Activated CD4-positive, alpha-beta T cell treated with anti-CD3 and anti-CD28 coated beads, Interleukin-2, amount 50 U/mL, for 16 hours (primary cell): ENCODE data around the gene DHODH.
"Not testable (repeated sequence)": the region's sequence is repeated elsewhere in the genome, so short reads cannot be mapped to it uniquely, and the experiment has no call there.

Experiments used
- DNase-seq: peaks from one replicate; pipeline ENCODE4 v3.0.0-alpha.2; 2020

DHODH gene

DNA sequence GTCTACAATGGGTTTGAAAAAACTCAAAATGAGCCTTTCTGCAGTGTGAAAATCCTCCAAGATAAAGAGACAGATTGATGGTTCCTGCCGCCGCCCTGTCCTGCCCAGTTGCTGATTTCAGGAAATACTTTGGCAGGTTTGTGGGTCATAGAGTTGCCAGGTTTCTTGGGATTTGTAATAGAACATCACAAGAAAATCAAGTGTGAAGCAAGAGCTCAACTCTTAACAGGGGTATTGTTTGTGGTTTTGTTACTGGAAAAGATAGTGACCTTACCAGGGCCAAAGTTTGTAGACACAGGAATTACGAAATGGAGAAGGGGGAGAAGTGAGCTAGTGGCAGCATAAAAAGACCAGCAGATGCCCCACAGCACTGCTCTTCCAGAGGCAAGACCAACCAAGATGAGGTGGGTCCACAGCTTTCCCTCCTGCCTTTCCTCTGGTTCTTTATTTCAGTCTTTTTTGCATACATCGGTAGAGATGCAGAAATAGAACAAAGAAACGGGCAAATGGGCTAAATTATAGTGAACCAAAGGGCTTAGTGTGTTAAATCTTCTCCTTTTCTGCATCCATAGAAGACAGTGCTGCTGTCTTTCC, 45.8 kb downstream of the DHODH start, which contains the start of gene HP:
TSS of gene HP (plus strand) at position 252 of the 594 bp plus-strand sequence. CDS start at position 400, 148 bp downstream.
- not testable (repeated sequence) for DNase-seq

DNA sequence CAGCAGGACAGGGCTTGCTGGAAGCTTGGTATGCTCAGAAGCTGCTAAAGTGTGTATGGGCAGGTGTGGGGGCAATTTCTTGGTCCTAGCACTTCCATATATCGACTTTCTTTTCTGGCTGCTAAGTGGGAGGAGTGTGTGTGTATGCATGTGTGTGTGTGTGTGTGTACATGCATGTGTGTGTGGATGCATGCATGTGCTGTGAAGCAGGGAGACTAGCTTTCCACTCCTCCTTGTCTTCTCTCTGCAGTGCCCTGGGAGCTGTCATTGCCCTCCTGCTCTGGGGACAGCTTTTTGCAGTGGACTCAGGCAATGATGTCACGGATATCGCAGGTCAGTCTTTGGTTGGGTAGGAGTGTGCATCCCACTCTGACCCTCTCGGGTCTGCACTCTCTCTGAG, 47.4 kb downstream of the DHODH start:
- no peak for DNase-seq

DNA sequence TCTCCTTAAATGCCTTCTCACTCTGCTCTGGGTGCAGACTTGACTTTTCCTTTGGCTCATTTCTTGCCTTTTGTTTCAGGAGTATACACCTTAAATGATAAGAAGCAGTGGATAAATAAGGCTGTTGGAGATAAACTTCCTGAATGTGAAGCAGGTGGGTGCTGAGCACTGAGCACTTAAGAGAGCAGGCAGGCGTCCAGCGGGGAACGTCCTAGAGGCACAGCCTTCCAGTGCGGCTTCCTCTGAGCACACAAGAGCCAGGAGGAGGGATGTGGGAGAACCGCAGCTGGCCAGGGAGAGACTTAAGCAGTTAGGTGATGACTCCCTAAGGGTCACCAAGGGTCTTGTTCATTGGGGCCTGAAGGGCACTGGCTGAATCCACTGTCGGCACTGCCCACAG, 48.8 kb downstream of the DHODH start:
- DNase-seq = not testable (repeated sequence)

DNA sequence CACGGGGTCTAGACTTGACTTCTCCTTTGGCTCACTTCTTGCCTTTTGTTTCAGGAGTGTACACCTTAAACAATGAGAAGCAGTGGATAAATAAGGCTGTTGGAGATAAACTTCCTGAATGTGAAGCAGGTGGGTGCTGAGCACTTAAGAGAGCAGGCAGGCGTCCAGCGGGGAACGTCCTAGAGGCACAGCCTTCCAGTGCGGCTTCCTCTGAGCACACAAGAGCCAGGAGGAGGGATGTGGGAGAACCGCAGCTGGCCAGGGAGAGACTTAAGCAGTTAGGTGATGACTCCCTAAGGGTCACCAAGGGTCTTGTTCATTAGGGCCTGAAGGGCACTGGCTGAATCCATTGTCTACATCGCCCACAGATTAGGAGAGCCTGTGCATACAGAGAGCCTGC, 50.5 kb downstream of the DHODH start:
- DNase-seq = not testable (repeated sequence)

DNA sequence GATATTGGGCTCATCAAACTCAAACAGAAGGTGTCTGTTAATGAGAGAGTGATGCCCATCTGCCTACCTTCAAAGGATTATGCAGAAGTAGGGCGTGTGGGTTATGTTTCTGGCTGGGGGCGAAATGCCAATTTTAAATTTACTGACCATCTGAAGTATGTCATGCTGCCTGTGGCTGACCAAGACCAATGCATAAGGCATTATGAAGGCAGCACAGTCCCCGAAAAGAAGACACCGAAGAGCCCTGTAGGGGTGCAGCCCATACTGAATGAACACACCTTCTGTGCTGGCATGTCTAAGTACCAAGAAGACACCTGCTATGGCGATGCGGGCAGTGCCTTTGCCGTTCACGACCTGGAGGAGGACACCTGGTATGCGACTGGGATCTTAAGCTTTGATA, 51.9 kb downstream of the DHODH start:
- no peak for DNase-seq

DNA sequence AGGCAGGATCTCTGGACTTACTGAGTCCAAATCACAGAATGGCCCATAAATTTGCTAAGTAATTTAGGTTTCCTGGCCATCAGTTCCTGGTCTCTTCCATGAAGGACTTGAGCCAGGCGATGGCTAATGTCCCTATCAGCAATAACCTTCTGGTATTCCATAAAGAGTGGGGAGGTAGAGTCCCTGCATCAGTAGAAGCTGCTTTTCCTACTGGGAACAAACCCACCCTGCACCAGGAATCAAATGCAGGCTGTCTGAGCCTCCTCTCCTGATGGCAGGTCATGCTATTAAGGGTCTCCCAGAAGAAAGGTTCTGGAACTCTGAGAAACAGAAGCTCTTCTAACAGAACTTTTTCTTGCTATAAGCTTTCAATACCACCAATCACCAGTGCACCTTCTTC, 53.0 kb downstream of the DHODH start:
- no peak for DNase-seq

DNA sequence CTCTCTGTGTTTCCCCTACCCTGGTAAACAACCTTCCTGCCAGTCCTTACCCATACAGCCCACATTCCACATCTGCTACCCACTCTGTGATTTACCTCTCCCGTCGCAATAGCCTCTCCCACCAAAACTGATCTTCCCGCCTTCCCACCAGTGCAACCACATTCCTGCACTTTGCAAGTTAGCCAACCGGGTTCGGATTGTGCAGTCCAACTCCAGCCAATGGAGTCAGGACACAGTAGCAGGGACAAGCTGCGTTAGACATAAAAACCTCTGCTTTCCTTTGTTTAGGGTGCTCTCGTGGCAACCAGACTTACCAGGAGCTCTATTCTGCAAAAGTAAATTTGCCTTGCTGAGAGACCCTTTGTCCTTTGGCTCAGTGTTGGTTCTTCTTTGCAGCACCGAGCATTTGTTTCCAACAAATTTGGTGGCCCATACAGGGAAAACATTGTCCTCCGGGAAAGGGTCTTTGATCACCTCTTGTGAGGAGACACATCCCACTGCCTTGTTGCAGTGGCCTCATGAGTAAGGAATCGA, 55.9 kb downstream of the DHODH start:
- no peak for DNase-seq

DNA sequence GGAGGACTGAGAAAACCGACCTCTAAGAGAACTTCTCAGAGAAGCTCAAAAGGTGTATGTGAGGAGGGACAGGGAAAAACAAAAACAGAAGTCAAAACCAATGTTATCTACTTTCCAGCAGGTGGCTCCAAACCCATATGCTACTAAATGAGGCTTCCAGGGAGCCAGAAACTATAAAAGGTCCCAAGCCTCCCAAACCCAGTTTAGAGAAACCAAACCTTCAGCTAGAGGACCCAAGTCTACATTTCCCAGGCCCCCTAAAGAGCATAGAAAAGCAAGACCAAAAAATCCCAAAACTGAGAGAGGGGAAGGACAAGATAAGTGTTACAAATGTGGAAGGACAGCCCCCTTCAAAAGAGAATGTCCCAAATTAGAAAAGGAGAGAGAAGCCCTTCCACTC, 58.2 kb downstream of the DHODH start:
- peak; percentile 28 for DNase-seq

DNA sequence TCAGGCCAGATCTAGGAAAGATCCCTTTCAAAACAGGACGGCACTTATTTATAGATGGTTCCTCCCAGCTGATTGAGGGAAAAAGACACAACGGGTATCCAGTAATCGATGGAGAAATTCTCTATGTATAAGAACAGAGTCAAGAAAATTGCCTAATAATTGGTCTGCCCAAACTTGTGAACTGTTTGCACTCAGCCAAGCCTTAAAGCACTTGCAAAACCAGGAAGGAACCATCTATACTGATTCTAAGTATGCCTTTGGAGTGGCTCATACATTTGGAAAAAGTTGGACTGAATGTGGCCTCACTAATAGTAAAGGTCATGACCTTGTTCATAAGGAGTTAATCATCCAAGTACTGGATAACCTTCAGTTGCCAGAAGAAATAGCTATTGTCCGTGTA, 60.4 kb downstream of the DHODH start:
- DNase-seq = no peak

DNA sequence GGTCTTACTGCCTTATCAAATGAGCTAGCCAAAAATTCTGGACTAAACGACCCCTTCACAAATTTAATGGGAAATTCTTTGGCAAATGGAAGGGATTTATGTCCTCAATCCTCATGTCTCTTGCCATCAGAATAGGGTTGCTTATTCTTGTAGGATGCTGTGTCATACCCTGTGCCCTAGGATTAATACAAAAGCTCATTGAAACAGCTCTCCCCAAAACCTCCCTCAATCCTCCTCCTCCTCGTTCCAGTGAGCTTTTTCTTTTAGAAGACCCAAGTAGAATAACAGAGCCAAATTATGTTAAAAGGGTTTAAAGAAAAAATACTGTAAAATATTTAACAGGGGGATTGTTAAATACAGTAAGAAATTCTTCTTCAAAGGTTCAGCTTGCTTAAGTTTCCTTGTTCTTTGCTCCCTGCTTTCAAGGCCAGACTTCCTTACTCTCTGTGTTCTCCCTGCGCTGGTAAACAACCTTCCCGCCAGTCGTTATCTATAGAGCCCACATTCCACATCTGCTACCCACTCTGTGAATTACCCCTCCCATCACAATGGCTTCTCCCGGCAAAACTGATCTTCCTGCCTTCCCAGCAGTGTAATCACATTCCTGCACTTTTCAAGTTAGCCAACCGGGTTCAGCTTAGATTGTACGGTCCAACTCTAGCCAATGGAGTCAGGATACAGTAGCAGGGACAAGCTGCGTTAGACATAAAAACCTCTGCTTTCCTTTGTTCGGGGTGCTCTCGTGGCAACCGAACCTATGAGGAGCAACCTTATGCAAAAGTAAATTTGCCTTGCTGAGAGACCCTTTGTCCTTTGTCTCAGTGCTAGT, 64.2 kb downstream of the DHODH start:
- no peak for DNase-seq

DNA sequence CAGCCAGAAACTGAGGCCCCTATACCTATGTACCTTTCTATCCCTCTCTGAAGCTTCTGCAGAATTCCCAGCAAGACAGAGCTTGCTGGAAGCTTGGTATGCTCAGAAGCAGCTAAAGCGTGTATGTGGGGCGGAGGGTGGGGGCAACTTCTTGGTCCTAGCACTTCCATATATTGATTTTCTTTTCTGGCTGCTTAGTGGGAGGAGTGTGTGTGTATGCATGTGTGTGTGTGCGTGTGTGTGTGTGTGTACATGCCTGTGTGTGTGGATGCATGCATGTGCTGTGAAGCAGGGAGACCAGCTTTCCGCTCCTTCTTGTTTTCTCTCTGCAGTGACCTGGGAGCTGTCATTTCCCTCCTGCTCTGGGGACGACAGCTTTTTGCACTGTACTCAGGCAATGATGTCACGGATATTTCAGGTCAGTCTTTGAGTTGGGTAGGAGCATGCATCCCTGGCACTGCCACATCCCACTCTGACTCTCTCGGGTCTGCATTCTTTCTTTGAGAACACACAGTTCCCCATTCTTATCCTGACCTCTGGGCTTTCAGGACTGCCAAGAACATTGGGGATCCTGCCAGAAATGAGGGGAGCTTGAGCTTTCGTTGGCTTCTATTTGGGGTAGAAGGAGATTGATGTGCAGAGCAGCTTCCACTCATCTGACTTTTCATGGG, 65.2 kb downstream of the DHODH start:
- DNase-seq = no peak

DNA sequence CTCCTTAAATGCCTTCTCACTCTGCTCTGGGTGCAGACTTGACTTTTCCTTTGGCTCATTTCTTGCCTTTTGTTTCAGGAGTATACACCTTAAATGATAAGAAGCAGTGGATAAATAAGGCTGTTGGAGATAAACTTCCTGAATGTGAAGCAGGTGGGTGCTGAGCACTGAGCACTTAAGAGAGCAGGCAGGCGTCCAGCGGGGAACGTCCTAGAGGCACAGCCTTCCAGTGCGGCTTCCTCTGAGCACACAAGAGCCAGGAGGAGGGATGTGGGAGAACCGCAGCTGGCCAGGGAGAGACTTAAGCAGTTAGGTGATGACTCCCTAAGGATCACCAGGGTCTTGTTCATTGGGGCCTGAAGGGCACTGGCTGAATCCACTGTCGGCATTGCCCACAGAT, 66.5 kb downstream of the DHODH start:
- DNase-seq = not testable (repeated sequence)
